ENCODE measurements around the gene PARD3. TPM values are rescaled to one million over a fixed set of nuclear protein-coding genes. Genes with fewer than 3 reads are reported as not detected.

PARD3 gene
- total RNA-seq, 1 donor = 4.8 TPM

DNA sequence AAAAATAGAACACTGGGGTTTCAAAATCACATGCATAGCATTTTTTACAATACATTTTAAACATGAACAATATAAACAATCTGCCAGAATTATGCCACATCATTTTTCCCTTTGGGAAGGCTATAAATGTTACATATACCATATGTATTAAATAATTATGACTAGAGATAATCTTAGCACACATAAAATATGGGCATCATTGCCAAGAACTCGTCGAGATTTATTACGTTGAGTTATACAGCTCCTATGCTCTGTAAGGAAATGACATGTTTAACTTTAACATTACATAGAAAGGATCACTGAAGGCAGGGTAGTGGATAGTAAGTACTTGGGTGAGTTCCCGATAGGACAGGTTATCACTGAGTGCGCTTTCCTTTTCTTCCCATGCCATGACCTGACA lies 267.8 kb downstream of the PARD3 start:
- no peak overlapping the region for H3K4me3 ChIP-seq (ENCODE audit: low read length)

DNA sequence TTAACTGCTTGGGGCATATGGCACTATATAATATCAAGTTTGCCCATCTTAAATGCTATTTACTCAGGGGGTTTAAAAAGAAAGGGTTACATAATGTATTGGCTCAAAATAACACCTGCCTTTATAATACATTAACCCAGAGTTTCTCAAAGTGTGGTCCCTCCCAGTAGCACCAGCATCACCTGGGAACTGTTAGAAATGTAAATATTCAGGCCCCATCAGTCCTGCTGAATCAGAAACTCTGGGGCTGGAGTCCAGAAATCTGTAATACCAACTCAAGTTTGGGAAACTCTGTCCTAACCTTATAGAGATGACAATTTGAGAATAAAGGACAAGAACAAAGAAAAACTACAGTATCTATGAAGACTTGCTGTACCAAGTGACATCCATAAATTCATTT lies 270.7 kb downstream of the PARD3 start:
- Histone ChIP-seq H3K4me3 (ENCODE audit: low read length) (no peak overlapping the region), H3K4me1 (ENCODE audit: insufficient read depth, low read length) (no peaks in the 10 kb centered on the region), H3K27me3 (ENCODE audit: insufficient read depth, low read length) (no peaks in the 10 kb centered on the region), H3K9me3 (ENCODE audit: low read depth, low read length) (no peaks in the 10 kb centered on the region)

More for the DNA sequence above, 267.8 kb downstream of the PARD3 start:
- Histone ChIP-seq H3K27me3 (ENCODE audit: insufficient read depth, low read length) (no peaks in the 10 kb centered on the region), H3K4me1 (ENCODE audit: insufficient read depth, low read length) (no peaks in the 10 kb centered on the region), H3K9me3 (ENCODE audit: low read depth, low read length) (no peaks in the 10 kb centered on the region)

GRCh38 chr10:34543716-34544115 lies 271.4 kb downstream of the PARD3 start:
- H3K4me3 ChIP-seq (ENCODE audit: low read length) = no peak overlapping the region
- H3K27me3 ChIP-seq (ENCODE audit: insufficient read depth, low read length) = no peaks in the 10 kb centered on the region
- H3K9me3 ChIP-seq (ENCODE audit: low read depth, low read length) = no peaks in the 10 kb centered on the region
- no peaks in the 10 kb centered on the region for H3K4me1 ChIP-seq (ENCODE audit: insufficient read depth, low read length)

DNA sequence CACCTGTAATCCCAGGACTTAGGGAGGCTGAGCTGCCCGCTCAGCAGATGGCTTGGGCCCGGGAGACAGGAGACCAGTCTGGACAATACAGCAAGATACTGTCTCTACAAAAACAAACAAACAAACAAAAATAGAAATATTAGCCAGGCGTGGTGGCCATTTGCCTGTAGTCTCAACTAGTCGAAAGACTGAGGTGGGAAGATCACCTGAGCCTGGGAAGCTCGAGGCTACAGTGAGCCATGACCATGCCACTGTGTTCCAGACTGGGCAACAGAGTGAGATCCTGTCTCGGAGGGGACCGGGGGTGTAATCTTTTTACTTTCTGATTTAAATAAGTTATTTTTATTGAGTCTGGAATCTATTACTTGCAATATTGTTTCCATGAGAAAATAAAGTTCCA lies 274.6 kb downstream of the PARD3 start:
- no peaks in the 10 kb centered on the region for H3K4me1 ChIP-seq (ENCODE audit: insufficient read depth, low read length)
- no peak overlapping the region for H3K4me3 ChIP-seq (ENCODE audit: low read length)
- no peaks in the 10 kb centered on the region for H3K9me3 ChIP-seq (ENCODE audit: low read depth, low read length)
- no peaks in the 10 kb centered on the region for H3K27me3 ChIP-seq (ENCODE audit: insufficient read depth, low read length)

DNA sequence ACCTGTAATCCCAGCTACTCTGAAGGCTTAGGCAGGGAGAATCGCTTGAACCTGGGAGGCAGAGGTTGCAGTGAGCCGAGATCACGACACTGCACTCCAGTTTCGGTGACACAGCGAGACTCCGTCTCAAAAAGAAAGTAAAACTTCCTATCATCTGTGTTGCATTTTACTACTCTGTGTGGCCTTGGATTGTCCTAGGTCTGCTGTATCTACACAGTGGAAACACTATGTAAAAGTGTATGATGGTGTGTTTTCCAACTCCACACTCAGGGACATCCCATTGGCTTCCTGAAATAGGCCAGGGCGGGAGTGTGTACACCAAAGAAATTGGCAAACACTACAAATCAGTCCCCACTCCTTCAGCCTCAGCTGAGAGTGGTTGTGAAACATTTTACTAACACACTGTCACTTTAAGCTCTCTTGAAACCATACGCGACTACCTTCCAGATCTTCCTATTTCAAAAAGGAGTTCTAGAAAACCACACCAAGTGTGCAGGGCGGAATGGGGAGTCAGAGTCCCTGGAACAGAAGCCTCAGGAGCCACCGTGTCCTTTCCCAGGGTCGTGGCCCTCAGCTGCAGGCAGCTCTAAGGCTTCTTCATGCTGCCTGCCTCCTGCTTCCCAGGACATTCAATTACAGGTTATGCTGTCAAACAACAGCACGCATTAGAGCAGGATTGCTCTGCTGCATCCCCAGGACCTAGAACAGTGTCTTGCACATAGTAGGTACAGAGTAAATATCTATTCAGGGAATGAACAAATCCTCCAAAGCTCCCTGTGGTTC lies 275.4 kb downstream of the PARD3 start:
- Histone ChIP-seq H3K4me1 (ENCODE audit: insufficient read depth, low read length) (no peaks in the 10 kb centered on the region), H3K27me3 (ENCODE audit: insufficient read depth, low read length) (no peaks in the 10 kb centered on the region), H3K4me3 (ENCODE audit: low read length) (no peak overlapping the region), H3K9me3 (ENCODE audit: low read depth, low read length) (no peaks in the 10 kb centered on the region)

DNA sequence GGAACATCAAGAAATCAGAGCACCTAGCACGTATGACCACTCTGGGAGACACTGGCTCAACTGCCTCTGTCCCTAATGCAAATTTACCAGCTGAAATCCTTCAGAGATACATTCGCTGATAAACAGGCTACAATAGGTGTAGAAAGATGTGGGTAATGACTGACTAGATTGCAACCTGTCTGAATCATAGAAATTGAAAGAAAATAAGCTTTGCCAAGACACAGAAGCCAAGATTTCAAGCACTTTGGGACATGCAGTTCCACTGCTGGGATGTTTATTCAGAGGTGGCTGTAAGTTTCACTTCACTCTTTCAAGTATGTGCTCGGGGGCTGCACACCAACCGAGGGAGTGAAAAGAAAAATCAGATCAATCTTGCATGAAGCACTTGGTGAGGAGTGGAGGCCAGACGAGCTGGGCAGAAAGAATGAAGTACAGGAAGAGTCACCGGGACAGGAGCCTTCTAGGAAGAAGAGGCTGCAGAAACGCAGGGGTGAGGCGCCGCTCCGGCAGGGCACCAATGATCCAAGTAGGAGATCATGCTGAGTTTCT lies 276.7 kb downstream of the PARD3 start:
- Histone ChIP-seq H3K4me3 (ENCODE audit: low read length) (no peak overlapping the region), H3K9me3 (ENCODE audit: low read depth, low read length) (no peaks in the 10 kb centered on the region), H3K27me3 (ENCODE audit: insufficient read depth, low read length) (no peaks in the 10 kb centered on the region), H3K4me1 (ENCODE audit: insufficient read depth, low read length) (no peaks in the 10 kb centered on the region)

- no peaks in the 10 kb centered on the region for H3K27me3 ChIP-seq (ENCODE audit: insufficient read depth, low read length)
- H3K4me1 ChIP-seq (ENCODE audit: insufficient read depth, low read length) = no peaks in the 10 kb centered on the region
- H3K9me3 ChIP-seq (ENCODE audit: low read depth, low read length) = no peaks in the 10 kb centered on the region
- H3K4me3 ChIP-seq (ENCODE audit: low read length) = no peak overlapping the region
Measured at GRCh38 chr10:34537629-34538231, 277.4 kb downstream of the PARD3 start.

DNA sequence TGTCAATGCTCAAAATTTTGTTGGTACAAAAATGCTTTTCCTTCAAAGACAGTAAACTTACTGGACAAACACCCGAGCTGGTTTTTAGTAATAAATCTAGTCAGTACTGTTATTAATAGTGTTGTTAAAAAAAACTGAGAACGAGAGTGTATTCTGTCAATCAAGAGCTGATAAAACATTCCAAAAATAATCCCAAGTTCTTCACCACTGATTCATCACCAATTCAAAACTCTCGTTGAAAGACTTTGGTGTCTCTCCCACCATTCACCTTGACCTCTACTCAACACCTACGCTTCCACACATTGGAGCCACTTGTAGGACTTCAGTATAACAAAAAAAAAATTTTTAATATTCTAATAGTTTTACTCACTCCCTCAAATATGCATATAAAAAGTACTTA lies 279.2 kb downstream of the PARD3 start:
- no peak overlapping the region for H3K4me3 ChIP-seq (ENCODE audit: low read length)
- H3K9me3 ChIP-seq (ENCODE audit: low read depth, low read length) = no peaks in the 10 kb centered on the region
- no peaks in the 10 kb centered on the region for H3K4me1 ChIP-seq (ENCODE audit: insufficient read depth, low read length)
- no peaks in the 10 kb centered on the region for H3K27me3 ChIP-seq (ENCODE audit: insufficient read depth, low read length)

DNA sequence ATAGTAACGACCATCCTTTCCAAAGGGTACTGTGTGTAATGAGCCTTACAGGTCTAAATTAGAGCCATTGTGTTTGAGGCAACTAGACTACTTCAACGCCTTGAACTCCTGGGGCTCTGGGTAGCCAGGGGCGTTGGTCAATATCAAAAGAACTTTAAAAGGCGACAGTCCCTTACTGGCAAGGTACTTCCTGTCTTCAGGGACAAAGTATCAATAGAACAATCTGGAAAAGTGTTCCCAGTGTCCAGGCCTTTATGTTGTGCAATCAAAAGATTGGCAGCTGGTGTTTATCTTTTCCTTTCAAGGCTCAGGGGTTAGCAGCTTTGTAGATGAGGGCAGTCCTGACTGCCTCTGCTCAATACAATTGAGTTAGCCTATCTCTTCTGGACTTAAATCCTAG lies 284.3 kb downstream of the PARD3 start:
- H3K9me3 ChIP-seq (ENCODE audit: low read depth, low read length) = no peaks in the 10 kb centered on the region
- no peak overlapping the region for H3K4me3 ChIP-seq (ENCODE audit: low read length)
- H3K4me1 ChIP-seq (ENCODE audit: insufficient read depth, low read length) = no peaks in the 10 kb centered on the region
- no peaks in the 10 kb centered on the region for H3K27me3 ChIP-seq (ENCODE audit: insufficient read depth, low read length)

DNA sequence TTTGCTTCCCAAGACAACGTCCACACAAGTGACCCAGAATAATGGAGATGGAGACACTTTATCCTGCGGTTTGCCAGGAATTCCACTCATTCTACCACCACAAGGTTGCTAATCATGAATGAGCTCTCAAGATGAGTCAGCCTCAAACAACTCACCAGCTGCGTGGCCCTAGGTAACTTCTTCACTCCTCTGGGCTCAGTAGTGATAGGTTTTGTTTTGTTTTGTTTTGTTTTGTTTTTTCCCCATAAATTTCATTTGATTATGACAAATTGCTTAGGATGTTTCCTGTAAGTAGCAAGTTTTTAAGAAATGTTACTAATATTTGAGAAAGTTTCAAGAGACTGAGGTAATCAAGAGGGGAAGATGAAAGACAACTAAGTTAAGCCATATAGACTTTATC lies 286.8 kb downstream of the PARD3 start:
- Histone ChIP-seq H3K9me3 (ENCODE audit: low read depth, low read length) (no peaks in the 10 kb centered on the region), H3K4me1 (ENCODE audit: insufficient read depth, low read length) (no peaks in the 10 kb centered on the region), H3K27me3 (ENCODE audit: insufficient read depth, low read length) (no peaks in the 10 kb centered on the region), H3K4me3 (ENCODE audit: low read length) (no peak overlapping the region)

GRCh38 chr10:34526758-34527730 lies 288.1 kb downstream of the PARD3 start:
- Histone ChIP-seq H3K4me1 (ENCODE audit: insufficient read depth, low read length) (no peaks in the 10 kb centered on the region), H3K27me3 (ENCODE audit: insufficient read depth, low read length) (no peaks in the 10 kb centered on the region), H3K9me3 (ENCODE audit: low read depth, low read length) (no peaks in the 10 kb centered on the region), H3K4me3 (ENCODE audit: low read length) (no peak overlapping the region)

- Histone ChIP-seq H3K27me3 (ENCODE audit: insufficient read depth, low read length) (no peaks in the 10 kb centered on the region), H3K4me1 (ENCODE audit: insufficient read depth, low read length) (no peaks in the 10 kb centered on the region), H3K4me3 (ENCODE audit: low read length) (no peak overlapping the region), H3K9me3 (ENCODE audit: low read depth, low read length) (no peaks in the 10 kb centered on the region)
Measured at GRCh38 chr10:34526186-34526585, 288.9 kb downstream of the PARD3 start.

DNA sequence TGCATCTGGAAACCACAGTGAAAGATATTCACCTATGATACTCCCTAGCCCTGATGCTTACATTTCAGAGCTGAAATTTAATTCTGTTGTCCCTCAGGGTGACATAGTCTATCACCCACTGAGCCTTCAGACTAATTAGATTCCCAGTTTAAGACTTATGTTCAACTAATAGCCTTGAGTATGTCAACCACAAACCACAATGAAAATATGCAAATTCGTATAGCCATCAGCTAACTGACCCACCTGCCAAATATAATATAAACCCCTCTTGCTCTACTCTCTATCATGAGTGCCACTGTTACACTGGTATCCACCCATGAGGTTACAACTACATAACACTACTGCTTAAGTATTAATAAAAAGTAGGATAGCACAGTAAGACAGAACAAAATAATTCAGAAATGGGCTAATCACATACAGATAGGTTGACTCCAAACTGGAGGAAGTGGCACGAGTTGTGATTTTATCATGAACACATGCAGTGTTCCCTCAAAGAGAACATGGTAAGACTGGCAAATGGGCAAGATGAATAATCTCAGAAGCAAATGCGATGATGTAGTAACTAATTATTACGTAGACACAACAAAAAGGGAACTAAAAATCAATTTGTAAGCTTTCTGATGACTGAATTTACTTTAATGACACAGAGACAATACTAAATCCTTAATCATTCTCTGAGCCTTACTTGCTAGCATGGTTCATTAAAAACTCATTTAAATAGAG lies 290.6 kb downstream of the PARD3 start:
- Histone ChIP-seq H3K4me1 (ENCODE audit: insufficient read depth, low read length) (no peaks in the 10 kb centered on the region), H3K27me3 (ENCODE audit: insufficient read depth, low read length) (no peaks in the 10 kb centered on the region), H3K4me3 (ENCODE audit: low read length) (no peak overlapping the region), H3K9me3 (ENCODE audit: low read depth, low read length) (no peaks in the 10 kb centered on the region)

- Histone ChIP-seq H3K9me3 (ENCODE audit: low read depth, low read length) (no peaks in the 10 kb centered on the region), H3K27me3 (ENCODE audit: insufficient read depth, low read length) (no peaks in the 10 kb centered on the region), H3K4me3 (ENCODE audit: low read length) (no peak overlapping the region), H3K4me1 (ENCODE audit: insufficient read depth, low read length) (no peaks in the 10 kb centered on the region)
Measured at GRCh38 chr10:34523017-34523767, 291.9 kb downstream of the PARD3 start.

All from mononuclear cell (primary cell).